Caco-2 (cell line): ENCODE data around the gene SIM2. TPM values are rescaled to one million over a fixed set of nuclear protein-coding genes. Genes with fewer than 3 reads are reported as not detected.
A peak's percentile ranks its signal among the peaks of the same experiment; 100 is the strongest.

Experiments
- Bru-seq: library from RNA; stranded (reverse); fragments of 400-500 nt; gene quantifications from one replicate; lab custom pipeline; 2021; lab: Mats Ljungman, UMichigan
- BruChase-seq, 2 experiments: library from RNA; stranded (reverse); fragments of 400-500 nt; gene quantifications; one replicate each; lab custom pipeline; 2021; lab: Mats Ljungman, UMichigan
- BruUV-seq: library from RNA; stranded (reverse); fragments of 400-500 nt; replicated peaks from 2 replicates; lab custom pipeline; 2021; lab: Mats Ljungman, UMichigan
- CTCF ChIA-PET: fragments of 300-600 bp; sonication (Branson Sonifier 250); formaldehyde crosslinking; loops from one replicate; lab custom pipeline; 2022; ENCODE audit warnings: antibody characterized with exemption; lab: Charles Lee
- POLR2A ChIA-PET: fragments of 300-600 bp; sonication (Branson Sonifier 250); formaldehyde crosslinking; loops from one replicate; lab custom pipeline; 2022; ENCODE audit warnings: antibody characterized with exemption; lab: Charles Lee
- DNase-seq, 2 experiments: peaks; one replicate each; pipeline versions ENCODE4 v3.0.0 to v3.0.0-alpha.2; 2020 to 2022
- H3K27me3 ChIP-seq: replicated peaks from 2 replicates; pipeline ENCODE4 v1.6.0; 2011; ENCODE audit warnings: low read length; ENCODE audit not compliant: control insufficient read depth, insufficient read depth
- H3K36me3 ChIP-seq: 2 replicates; pipeline ENCODE4 v1.5.1; 2011; ENCODE audit warnings: low read length; ENCODE audit not compliant: control insufficient read depth, insufficient read depth
- H3K4me1 ChIP-seq: fragments of 250-450 bp; sonication (Bioruptor Pico); 2 replicates; pipeline ENCODE4 v1.5.1; 2020; ENCODE audit warnings: mild to moderate bottlenecking
- H3K4me3 ChIP-seq: 2 replicates; pipeline ENCODE4 v1.5.1; 2011; ENCODE audit warnings: low read depth, mild to moderate bottlenecking, control low read depth, low read length
- H3K9me3 ChIP-seq: fragments of 250-450 bp; sonication (Bioruptor Pico); 2 replicates; pipeline ENCODE4 v1.5.1; 2020; ENCODE audit warnings: mild to moderate bottlenecking, moderate library complexity
- H3K27ac Mint-ChIP-seq: one replicate; pipeline ENCODE4 v1.8.0; 2022; ENCODE audit warnings: mixed read lengths; ENCODE audit not compliant: unreplicated experiment
- H3K27me3 Mint-ChIP-seq: one replicate; pipeline ENCODE4 v1.8.0; 2022; ENCODE audit warnings: mixed read lengths; ENCODE audit not compliant: insufficient read depth, unreplicated experiment
- H3K36me3 Mint-ChIP-seq: one replicate; pipeline ENCODE4 v1.8.0; 2022; ENCODE audit warnings: mild to moderate bottlenecking, mixed read lengths; ENCODE audit not compliant: insufficient read depth, unreplicated experiment
- H3K4me1 Mint-ChIP-seq: one replicate; pipeline ENCODE4 v1.8.0; 2022; ENCODE audit warnings: low read depth, mixed read lengths; ENCODE audit not compliant: unreplicated experiment
- H3K4me3 Mint-ChIP-seq: one replicate; pipeline ENCODE4 v1.8.0; 2022; ENCODE audit warnings: mild to moderate bottlenecking, moderate library complexity, mixed read lengths; ENCODE audit not compliant: unreplicated experiment
- H3K9me3 Mint-ChIP-seq: one replicate; pipeline ENCODE4 v1.8.0; 2022; ENCODE audit warnings: mixed read lengths; ENCODE audit not compliant: unreplicated experiment
- CTCF ChIP-seq, 2 experiments: fragments of 200-600 bp in 1 of 2; IDR thresholded peaks; 1 replicate in 1 of 2; 2 replicates in 1 of 2; pipeline versions ENCODE4 v1.5.1 to v1.8.0; 2011 to 2022; ENCODE audit warnings: antibody characterized with exemption in 1 of 2, control low read depth in 1 of 2, inconsistent platforms in 1 of 2, low read depth in 1 of 2, low read length in 1 of 2, mild to moderate bottlenecking in 1 of 2, moderate library complexity in 1 of 2; ENCODE audit not compliant: insufficient read depth in 1 of 2, severe bottlenecking in 1 of 2, unreplicated experiment in 1 of 2
- intact Hi-C: fragments of 100-400 bp; cut with micrococcal nuclease; formaldehyde crosslinking; loops from one replicate; pipeline ENCODE4 v1.10.0; 2022; ENCODE audit not compliant: unreplicated experiment
- long read RNA-seq: library from polyadenylated mRNA; stranded (forward); transcript quantifications from one replicate; pipeline ENCODE4 v2.0.0, GENCODE V29; 2022
- total RNA-seq: library from RNA; stranded (reverse); gene quantifications from 2 replicates; pipeline ENCODE4 v1.2.3, GENCODE V29; 2022

Gene SIM2
- total RNA-seq (9.4 and 11.5 TPM in 2 replicates), Bru-seq, nascent RNA (percentile 64 among the genes with signal in this experiment), BruChase-seq, experiment 1, labeled RNA remaining after a 2-hour chase (percentile 61 among the genes with signal in this experiment), BruChase-seq, experiment 2, labeled RNA remaining after a 6-hour chase (percentile 58 among the genes with signal in this experiment)
- long read RNA-seq, full-length matches to known transcripts: 5 of 21 reads
- long read RNA-seq, partial matches to known transcripts: 3 of 21 reads
- long read RNA-seq, other reads (novel, unspliced or antisense): 13 of 21 reads

GRCh38 chr21:36698981-36699545 lies at the start of gene SIM2:
Gene SIM2 (plus strand): TSS chr21:36699115. CDS start chr21:36699747, 632 bp downstream.
- intact Hi-C loops: loop anchor here (2.0 kb wide), 1 partner anchor 48 kb away; no protein-coding TSS in a partner anchor
- peak within 1 kb of the TSS; percentile 74 for H3K27ac Mint-ChIP-seq
- Histone ChIP-seq H3K4me3 (peak within 1 kb of the TSS; percentile 85), H3K27me3 (no peaks in the 10 kb centered on the region), H3K4me1 (no peaks in the 10 kb centered on the region), H3K9me3 (no peaks in the 10 kb centered on the region), H3K36me3 (no peaks in the 10 kb centered on the region)
- TF ChIP-seq CTCF (IDR thresholded peaks at IDR 0.05; ENCODE audit: insufficient read depth in 1 of 2, low read depth in 1 of 2, low read length in 1 of 2, severe bottlenecking in 1 of 2, unreplicated experiment in 1 of 2): no peak
- peaks cover 2% of the 10 kb centered on the region for H3K36me3 Mint-ChIP-seq
- no peaks in the 10 kb centered on the region for H3K27me3 Mint-ChIP-seq
- BruUV-seq: no TSS peak
- peak within 1 kb of the TSS; percentile 78 for H3K4me3 Mint-ChIP-seq
- CTCF ChIA-PET: interaction anchor here (0.7 kb wide), 1 partner anchor 70 kb away, joined by 5 read pairs; no protein-coding TSS in a partner anchor
- H3K9me3 Mint-ChIP-seq: no peaks in the 10 kb centered on the region
- peak; percentile 79 to 81 for DNase-seq
- H3K4me1 Mint-ChIP-seq: peaks cover 7% of the 10 kb centered on the region
- POLR2A ChIA-PET: no interaction called here

GRCh38 chr21:36654324-36654723 lies 44.6 kb upstream of the SIM2 start:
- Mint-ChIP-seq H3K4me1 (no peaks in the 10 kb centered on the region), H3K9me3 (no peaks in the 10 kb centered on the region), H3K4me3 (no peak overlapping the region), H3K36me3 (no peaks in the 10 kb centered on the region), H3K27ac (no peak overlapping the region), H3K27me3 (no peaks in the 10 kb centered on the region)
- Histone ChIP-seq H3K27me3 (no peaks in the 10 kb centered on the region), H3K9me3 (no peaks in the 10 kb centered on the region), H3K4me1 (no peaks in the 10 kb centered on the region), H3K36me3 (no peaks in the 10 kb centered on the region), H3K4me3 (no peak overlapping the region)
- no TSS peak for BruUV-seq
- ChIA-PET POLR2A (no interaction called here), CTCF (no interaction called here)
- intact Hi-C loops: no loop called here
- no peak for TF ChIP-seq CTCF (IDR thresholded peaks at IDR 0.05; ENCODE audit: insufficient read depth in 1 of 2, low read depth in 1 of 2, low read length in 1 of 2, severe bottlenecking in 1 of 2, unreplicated experiment in 1 of 2)
- no peak for DNase-seq

GRCh38 chr21:36654796-36655325 lies 44.1 kb upstream of the SIM2 start:
- ChIA-PET POLR2A (no interaction called here), CTCF (no interaction called here)
- TF ChIP-seq CTCF (IDR thresholded peaks at IDR 0.05; ENCODE audit: insufficient read depth in 1 of 2, low read depth in 1 of 2, low read length in 1 of 2, severe bottlenecking in 1 of 2, unreplicated experiment in 1 of 2): no peak
- intact Hi-C loops: no loop called here
- Histone ChIP-seq H3K9me3 (no peaks in the 10 kb centered on the region), H3K4me3 (no peak overlapping the region), H3K4me1 (no peaks in the 10 kb centered on the region), H3K36me3 (no peaks in the 10 kb centered on the region), H3K27me3 (no peaks in the 10 kb centered on the region)
- Mint-ChIP-seq H3K36me3 (no peaks in the 10 kb centered on the region), H3K4me3 (no peak overlapping the region), H3K27ac (no peak overlapping the region), H3K4me1 (no peaks in the 10 kb centered on the region), H3K9me3 (no peaks in the 10 kb centered on the region), H3K27me3 (no peaks in the 10 kb centered on the region)
- BruUV-seq: no TSS peak
- DNase-seq: no peak
